ENCODE results near the gene ING5.
"Not testable (repeated sequence)": the region's sequence is repeated elsewhere in the genome, so short reads cannot be mapped to it uniquely, and the experiment has no call there.

The ING5 gene

GRCh38 chr2:241701399-241702154 is at the start of gene ING5:
TSS of gene ING5 (plus strand) at chr2:241702039. CDS start at chr2:241702066, 27 bp downstream.
- peak; percentile 94 for DNase-seq

- DNase-seq = no peak
These were observed 49.7 kb upstream of the ING5 start for GRCh38 chr2:241652142-241652541.

- no peak for DNase-seq
These were observed 49.1 kb upstream of the ING5 start for GRCh38 chr2:241652722-241653121.

GRCh38 chr2:241653210-241653750 is 48.6 kb upstream of the ING5 start:
- DNase-seq = no peak

GRCh38 chr2:241654551-241654950 is 47.3 kb upstream of the ING5 start:
- no peak for DNase-seq

GRCh38 chr2:241655516-241656189 is 46.2 kb upstream of the ING5 start:
- no peak for DNase-seq

GRCh38 chr2:241656190-241656741 is 45.6 kb upstream of the ING5 start:
- DNase-seq = no peak

- no peak for DNase-seq
These were observed 44.0 kb upstream of the ING5 start for GRCh38 chr2:241657786-241658254.

- DNase-seq = no peak
These were observed 43.5 kb upstream of the ING5 start for GRCh38 chr2:241658296-241658695.

- peak; percentile 10 for DNase-seq
These were observed 42.6 kb upstream of the ING5 start for GRCh38 chr2:241659150-241659739.

GRCh38 chr2:241660593-241661213 is 41.1 kb upstream of the ING5 start:
- no peak for DNase-seq

- DNase-seq = not testable (repeated sequence)
These were observed 39.1 kb upstream of the ING5 start for GRCh38 chr2:241662731-241663130.

GRCh38 chr2:241665731-241666440 is 36.0 kb upstream of the ING5 start:
- no peak for DNase-seq

GRCh38 chr2:241666627-241667400 is 35.0 kb upstream of the ING5 start:
- DNase-seq = no peak

GRCh38 chr2:241668354-241668753 is 33.5 kb upstream of the ING5 start:
- no peak for DNase-seq

GRCh38 chr2:241668839-241669238 is 33.0 kb upstream of the ING5 start:
- DNase-seq = no peak

- DNase-seq = no peak
These were observed 31.3 kb upstream of the ING5 start for GRCh38 chr2:241670333-241671110.

GRCh38 chr2:241671457-241672240 is 30.2 kb upstream of the ING5 start:
- DNase-seq = no peak
